Measurements from ENCODE around the gene CXADR.

DNA sequence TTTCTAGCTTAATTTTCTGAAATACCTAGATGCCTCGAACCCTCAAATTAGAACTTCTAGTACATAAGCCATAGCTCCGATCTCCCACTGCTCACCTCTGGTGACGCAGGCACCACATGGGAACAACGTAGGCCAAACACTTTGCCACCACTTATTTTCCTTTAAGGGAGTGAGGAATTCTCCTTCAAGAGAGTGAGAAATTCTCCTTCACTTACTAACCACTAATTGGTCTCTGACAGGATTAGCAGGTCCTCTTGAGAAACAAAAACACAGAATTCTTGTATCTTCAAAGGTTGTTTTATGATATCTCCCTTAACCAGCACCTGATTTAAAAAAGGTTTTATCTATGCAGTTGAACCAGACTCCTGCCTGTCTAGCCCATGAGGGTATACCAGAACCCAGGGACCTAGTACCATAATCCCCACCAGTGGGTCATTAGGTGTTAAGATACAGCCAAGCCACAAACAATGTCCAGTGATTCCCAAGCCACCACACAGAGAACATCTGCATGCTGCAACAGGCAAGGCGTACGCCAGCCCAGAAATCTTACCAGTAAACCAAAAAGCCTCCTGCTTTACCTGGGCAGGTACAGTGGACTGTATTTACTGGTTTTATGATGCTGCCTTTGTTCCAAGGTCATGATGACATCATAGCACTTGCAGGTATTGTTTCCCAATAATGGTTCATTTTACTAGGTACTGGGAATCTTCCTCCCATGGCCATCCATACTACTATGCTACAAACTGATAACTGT is 20.3 kb upstream of the CXADR start:
- no peak for TF ChIP-seq CTCF (IDR thresholded peaks at IDR 0.05; ENCODE audit: low read depth, low read length, poor library complexity, severe bottlenecking)
- no peak for TF ChIP-seq EZH2phosphoT487 (IDR thresholded peaks at IDR 0.05; ENCODE audit: borderline replicate concordance, low read length)

All from DOHH2 (cell line).